HS-27A (cell line): ENCODE results near the gene AARS2.

Experiments used
- DNase-seq: peaks from one replicate; pipeline ENCODE4 v3.0.0-alpha.2; 2012; ENCODE audit warnings: low read depth, missing footprints

AARS2 gene

DNA sequence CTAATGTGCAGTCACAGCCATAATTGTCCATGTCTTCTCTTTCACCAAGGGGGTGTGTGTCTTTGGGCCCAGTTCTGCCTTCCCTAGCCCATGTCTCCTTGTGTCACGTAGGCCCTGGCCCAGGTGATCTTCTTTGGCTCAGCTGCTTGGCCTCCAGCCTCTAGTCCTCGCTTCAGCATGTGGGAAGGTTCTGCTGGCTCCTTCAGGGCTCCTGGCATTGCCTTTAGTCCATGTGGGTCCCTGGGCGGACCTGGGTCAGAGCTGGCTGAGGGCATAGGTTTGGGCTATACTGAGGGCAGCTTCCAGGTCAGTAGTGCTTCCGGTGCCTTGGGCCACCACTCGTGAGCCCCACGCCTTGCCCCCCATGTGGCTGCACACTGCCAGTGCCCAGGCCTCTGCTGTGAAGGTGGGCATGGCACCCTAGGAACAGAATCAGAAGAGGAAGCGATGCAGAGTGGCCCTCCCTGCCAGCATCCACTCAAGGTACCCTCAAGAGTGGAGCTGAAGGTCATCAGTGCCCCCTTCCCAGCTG is 12.8 kb downstream of the AARS2 start:
- DNase-seq: no peak

GRCh38 chr6:44298864-44299263 is 14.3 kb downstream of the AARS2 start:
- DNase-seq: no peak

GRCh38 chr6:44298055-44298803 is 14.9 kb downstream of the AARS2 start:
- DNase-seq: no peak

- DNase-seq: no peak
Observed at GRCh38 chr6:44297063-44298038, 15.8 kb downstream of the AARS2 start.

- no peak for DNase-seq
Observed at GRCh38 chr6:44294832-44295791, 18.0 kb downstream of the AARS2 start.

DNA sequence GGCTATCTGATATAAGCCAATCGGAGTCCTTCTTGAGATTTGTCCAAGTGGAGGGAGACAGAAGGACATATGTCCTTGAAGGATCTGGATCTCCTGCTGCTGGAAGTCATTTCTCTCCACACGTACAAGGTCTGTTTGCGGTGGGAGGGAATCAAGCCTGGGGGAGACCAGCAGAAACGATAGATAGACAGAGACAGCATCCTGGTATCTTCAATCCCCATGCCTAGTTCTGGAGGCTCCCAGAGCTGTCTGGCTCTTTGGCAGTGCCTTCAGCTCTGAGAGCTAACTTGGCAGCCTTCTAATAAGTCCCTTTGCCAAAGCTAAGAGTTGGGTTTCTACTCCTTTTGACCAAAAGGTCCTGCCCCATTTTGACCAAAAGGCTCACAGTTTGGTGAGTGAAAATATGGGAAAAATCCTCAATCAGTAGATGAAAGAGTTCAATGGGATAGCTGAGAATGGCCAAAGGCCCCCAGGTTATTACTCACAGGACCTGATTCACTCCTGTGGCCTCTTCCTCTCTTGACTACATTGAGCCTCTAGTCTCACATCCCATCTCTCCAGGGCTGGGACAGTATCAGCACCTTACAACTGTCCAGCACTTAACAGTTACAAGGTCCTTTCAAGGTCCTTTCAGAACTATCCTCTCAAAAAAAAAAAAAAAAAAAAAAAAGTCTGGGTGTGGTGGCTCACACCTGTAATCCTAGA is 20.3 kb downstream of the AARS2 start:
- DNase-seq: no peak

DNA sequence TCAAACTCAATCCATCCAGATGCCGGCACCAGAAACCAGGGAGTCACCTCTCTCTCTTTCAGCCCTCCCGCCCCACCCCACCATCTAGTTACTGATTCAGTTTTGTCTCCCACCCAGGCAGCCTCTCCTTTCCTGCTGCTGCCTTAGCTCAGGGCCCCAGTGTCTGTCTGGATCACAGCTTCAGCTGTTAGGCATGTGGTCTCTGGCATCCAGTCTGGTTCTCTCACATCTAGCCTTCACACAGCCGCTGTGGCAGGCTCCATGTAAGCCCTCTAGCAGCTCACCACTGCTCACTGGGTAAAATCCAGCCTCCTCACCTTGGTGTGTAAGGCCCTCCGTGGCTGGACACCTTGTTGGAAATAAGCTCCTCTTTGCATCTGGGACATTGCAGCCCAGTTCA is 21.3 kb downstream of the AARS2 start:
- DNase-seq: no peak

DNA sequence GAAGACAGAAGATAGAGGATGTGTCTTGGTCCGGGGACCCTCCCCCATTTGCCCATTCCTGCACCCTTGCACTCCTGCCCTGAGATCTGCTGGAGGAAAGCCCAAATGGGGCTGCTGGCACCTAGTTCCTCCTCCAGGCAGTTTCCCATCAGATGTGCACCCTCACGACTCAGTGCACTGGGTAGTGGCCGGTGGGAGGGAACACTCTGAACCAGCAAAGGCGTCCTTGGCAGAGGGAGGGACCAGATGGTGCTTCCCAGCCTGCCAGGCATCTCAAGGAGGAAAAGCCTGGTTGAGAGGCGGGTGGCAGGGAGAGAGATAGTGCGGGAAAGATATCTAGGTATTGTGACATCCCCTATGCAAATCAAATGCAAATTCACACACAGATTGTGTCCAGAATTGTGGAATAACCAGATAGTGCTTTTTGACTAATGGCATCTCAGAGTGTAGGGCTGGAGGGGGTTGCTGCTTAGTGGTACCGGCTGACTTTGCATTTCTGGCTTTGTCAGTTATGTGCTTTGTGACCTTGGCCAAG is 23.4 kb downstream of the AARS2 start:
- DNase-seq: no peak

- no peak for DNase-seq
Observed at GRCh38 chr6:44286747-44287146, 26.4 kb downstream of the AARS2 start.

- DNase-seq: no peak
Observed at GRCh38 chr6:44286285-44286565, 26.9 kb downstream of the AARS2 start.

GRCh38 chr6:44285552-44286284 is 27.4 kb downstream of the AARS2 start:
- no peak for DNase-seq

- no peak for DNase-seq
Observed at GRCh38 chr6:44284867-44285266, 28.3 kb downstream of the AARS2 start.

DNA sequence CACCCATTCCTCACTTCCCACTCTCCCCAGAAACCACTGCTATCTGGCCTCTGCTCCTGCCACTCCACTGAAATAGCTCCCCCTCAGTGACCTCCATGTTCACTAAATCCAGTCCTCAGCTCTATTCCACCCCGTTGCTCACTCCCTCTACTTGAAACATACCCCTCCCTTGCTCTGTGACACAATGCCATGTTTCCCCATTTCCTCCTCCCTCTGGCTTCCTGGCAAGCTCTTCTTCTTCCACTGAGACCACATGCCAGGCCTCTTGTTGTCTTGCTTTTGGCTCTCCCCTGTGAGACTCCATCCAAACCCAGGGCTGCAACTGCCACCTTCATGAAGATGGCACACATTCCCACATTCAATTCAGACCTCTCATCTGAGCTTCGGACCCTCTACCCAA is 29.0 kb downstream of the AARS2 start:
- no peak for DNase-seq

DNA sequence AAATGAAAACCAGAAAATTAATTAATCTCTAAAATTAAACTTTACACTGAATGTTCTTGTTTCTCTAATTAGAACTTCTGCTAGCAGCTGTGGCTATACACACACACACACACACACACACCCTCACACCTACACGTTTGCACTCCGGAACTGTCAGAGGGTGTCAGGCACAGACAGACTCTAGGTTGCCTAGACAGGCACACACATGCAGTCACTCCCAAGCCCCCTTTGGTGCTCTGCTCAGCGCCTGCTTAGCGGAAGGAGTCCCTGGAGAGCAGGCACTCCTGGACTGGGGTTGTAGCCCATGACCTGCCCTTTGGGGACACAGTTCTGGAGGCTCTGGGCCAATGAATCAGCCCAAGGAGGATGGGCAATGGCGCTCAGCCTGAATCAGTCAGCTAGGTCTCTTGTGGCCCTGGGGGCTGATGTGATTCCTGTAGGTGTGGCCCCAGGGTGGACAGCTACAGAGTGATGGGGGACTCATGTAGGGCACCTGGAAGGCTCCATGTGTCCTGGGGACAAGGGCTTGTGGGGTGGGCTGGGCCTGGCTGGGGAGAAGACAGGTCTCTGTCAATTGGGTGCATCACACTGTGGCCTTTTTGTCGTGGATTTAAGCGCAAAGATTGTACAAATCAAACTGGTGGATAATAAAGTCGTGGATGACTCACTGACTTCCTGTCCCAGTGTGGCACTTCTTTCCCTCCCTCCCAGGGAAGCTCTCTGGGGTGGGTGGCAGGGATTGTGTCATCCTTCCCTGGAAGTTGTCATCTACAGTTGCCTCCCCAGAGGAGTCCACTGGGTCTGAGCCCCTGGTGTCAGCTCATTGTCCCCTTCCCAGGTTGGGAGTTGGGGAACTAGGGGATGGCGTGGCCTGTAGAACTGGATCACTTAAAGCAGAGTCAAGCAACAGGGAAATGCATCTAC is 34.1 kb downstream of the AARS2 start:
- no peak for DNase-seq

DNA sequence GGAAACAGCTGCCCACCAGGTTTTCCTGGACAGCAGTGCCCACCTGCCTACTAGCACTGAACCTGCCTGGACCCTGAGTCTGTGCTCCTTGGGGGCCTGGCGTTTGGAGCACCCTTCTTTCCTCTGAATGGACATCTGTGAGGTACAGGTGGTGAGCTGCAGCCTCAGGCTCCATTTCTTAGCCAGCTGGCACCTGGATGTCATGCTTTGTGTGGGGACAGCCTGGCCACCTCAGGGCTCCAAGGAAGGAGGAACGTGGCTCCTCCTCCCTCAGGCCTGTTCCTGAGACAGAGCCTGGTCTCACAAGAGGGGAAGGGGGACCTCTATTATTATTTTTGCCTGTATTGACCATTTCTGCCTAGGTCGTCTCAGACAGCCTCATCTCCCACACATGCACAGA is 34.8 kb downstream of the AARS2 start:
- DNase-seq: no peak

GRCh38 chr6:44277763-44278162 is 35.4 kb downstream of the AARS2 start:
- no peak for DNase-seq

DNA sequence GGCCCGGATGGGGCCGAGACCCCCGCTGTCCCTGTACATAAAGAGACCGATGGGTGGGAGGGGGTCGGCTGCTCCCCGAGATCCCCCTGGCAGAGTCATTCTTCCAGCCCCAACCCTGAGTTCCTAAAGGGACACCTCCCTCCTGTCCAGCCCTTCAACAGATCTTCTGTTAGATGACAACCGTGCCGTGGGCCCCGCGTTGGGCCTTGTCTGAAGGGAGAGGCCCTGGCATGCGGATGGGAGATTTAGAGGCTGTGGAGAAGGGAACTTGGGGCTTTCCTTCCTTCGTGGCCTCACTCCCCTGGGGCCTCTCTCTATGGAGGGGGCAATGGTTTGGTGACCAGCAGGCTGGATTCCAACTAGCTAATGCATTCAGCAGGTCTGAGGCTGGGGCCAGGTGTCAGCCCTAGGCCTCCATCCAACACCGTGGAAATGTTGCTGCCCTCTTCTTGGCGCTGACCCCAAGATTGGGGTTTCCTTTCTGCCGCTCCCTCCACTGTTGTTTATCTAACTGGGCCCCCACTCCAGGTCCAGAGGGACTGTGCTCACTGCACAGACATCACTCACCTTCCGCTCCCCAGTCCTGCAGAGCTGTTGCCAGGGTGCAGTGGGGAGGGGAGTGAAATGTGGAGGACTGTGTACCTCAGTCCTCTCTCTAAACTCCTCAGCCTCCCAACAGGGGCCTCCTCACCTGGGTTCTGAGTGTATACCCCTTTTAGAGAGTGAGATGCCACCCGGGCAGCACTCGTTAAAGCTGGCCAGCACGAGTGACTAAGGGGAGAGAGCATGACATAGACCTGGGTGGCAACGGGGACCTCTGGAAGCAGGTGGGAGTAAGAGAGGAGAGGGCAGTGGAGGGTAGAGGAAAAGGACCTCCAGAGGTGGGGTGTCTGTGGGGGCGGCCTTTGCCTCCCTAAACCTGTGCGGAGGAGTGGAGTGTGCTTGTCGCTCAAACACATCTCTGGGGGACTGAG is 36.2 kb downstream of the AARS2 start:
- DNase-seq: no peak
